Mucosa of descending colon (tissue), 3 donors: ENCODE results near the gene ALG3. TPM values are rescaled to one million over a fixed set of nuclear protein-coding genes. Genes with fewer than 3 reads are reported as not detected.
A peak's percentile ranks its signal among the peaks of the same experiment; 100 is the strongest.

Experiments
- ATAC-seq: fragments of 200-7000 bp; cut with Tn5 transposase; one replicate; pipeline ENCODE4 v1.9.1; 2020; ENCODE audit warnings: mild to moderate bottlenecking, moderate library complexity
- DNase-seq, 3 donors: peaks; one replicate each; pipeline ENCODE4 v3.0.0-alpha.2; 2020
- H3K36me3 ChIP-seq: fragments of 200-600 bp; one replicate; pipeline ENCODE4 v1.8.0; 2021; ENCODE audit warnings: low read depth, mild to moderate bottlenecking
- H3K4me1 ChIP-seq: fragments of 200-600 bp; one replicate; pipeline ENCODE4 v1.8.0; 2021; ENCODE audit warnings: low read depth, mild to moderate bottlenecking
- H3K4me3 ChIP-seq: fragments of 200-600 bp; one replicate; pipeline ENCODE4 v1.8.0; 2021; ENCODE audit warnings: mild to moderate bottlenecking
- H3K9me3 ChIP-seq: fragments of 200-600 bp; one replicate; pipeline ENCODE4 v1.8.0; 2021; ENCODE audit warnings: mild to moderate bottlenecking
- intact Hi-C, 2 donors: fragments of 100-400 bp; cut with DNase I in 1 of 2; cut with micrococcal nuclease in 1 of 2; formaldehyde crosslinking; loops; one replicate each; pipeline versions ENCODE4 v1.11.0 to v1.11.1; 2022; cut with DNase I, micrococcal nuclease
- total RNA-seq, 3 donors: library from RNA; stranded (reverse); fragmentation: NEBNext Ultra II Directional in 2 of 3; extraction: Animal tissue kit (Norgen Biotek cat#: 25700) in 2 of 3; gene quantifications; one replicate each; pipeline versions ENCODE4 v1.2.1 to v1.2.4, GENCODE V29; 2021 to 2023
- TF ChIP-seq, protein P1 (sequence below): fragments of 200-600 bp; IDR thresholded peaks from one replicate; pipeline ENCODE4 v1.8.0; 2022; ENCODE audit warnings: antibody characterized with exemption, mild to moderate bottlenecking
- donor health status: DM: no; HTN: no; CAD: no; lungs with moderate emphysema.
- donor health status: DM: no; HTN: no; CAD: no.
- donor health status: DM: no; HTN: yes; CAD: no.

The ALG3 gene
- total RNA-seq, 3 donors from 2014 or later, result 30.8 to 39.9 (median 34.5) TPM

DNA sequence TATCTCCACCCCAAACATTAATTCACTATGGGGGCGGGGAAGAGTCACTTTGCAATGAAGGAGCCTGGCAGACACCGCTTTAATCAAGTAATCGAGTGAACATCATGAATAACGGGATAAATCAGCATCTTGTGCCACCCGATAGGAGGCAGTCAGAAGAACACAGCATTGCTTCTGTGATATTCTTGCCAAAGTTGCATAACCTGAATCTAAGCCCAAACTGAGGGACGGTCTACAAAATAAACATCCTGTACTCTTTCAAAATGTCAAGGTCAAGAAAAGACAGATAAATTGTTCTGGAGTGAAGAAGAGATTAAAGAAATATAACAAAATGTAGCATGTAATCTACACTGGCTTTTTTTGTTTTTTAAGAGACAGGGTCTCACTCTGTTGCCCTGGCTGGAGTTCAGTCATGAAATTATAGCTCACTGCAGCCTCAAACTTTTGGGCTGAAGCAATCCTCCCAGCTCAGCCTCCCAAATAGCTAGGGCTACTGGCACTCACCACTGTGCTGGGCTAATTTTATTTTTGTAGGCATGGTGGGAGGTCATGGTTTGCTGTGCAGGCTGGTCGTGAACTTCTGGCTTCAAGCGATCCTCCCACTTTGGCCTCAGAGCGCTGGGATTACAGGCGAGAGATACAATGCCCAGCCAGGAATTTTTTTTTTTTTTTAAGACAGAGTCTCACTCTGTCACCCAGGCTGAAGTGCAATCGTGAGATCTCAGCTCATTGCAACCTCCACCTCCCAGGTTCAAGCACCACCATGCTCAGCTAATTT lies 39.4 kb downstream of the ALG3 start:
- TF ChIP-seq, protein P1, sequence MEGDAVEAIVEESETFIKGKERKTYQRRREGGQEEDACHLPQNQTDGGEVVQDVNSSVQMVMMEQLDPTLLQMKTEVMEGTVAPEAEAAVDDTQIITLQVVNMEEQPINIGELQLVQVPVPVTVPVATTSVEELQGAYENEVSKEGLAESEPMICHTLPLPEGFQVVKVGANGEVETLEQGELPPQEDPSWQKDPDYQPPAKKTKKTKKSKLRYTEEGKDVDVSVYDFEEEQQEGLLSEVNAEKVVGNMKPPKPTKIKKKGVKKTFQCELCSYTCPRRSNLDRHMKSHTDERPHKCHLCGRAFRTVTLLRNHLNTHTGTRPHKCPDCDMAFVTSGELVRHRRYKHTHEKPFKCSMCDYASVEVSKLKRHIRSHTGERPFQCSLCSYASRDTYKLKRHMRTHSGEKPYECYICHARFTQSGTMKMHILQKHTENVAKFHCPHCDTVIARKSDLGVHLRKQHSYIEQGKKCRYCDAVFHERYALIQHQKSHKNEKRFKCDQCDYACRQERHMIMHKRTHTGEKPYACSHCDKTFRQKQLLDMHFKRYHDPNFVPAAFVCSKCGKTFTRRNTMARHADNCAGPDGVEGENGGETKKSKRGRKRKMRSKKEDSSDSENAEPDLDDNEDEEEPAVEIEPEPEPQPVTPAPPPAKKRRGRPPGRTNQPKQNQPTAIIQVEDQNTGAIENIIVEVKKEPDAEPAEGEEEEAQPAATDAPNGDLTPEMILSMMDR, result no peak
- ATAC-seq (no peak), DNase-seq (no peak)
- Histone ChIP-seq H3K9me3 (no peaks in the 10 kb centered on the region), H3K4me1 (no peaks in the 10 kb centered on the region), H3K4me3 (no peak overlapping the region), H3K36me3 (no peaks in the 10 kb centered on the region)
- intact Hi-C loops, result no loop called here

- H3K36me3 ChIP-seq, result no peaks in the 10 kb centered on the region
- DNase-seq (no peak), ATAC-seq (no peak)
- no peak overlapping the region for H3K4me3 ChIP-seq
- H3K4me1 ChIP-seq, result no peaks in the 10 kb centered on the region
- intact Hi-C loops, result no loop called here
- TF ChIP-seq, protein P1, result no peak
- no peaks in the 10 kb centered on the region for H3K9me3 ChIP-seq
Observed at GRCh38 chr3:184203526-184203925, 45.2 kb downstream of the ALG3 start.

GRCh38 chr3:184200825-184201224 lies 47.9 kb downstream of the ALG3 start:
- TF ChIP-seq, protein P1, result no peak
- Histone ChIP-seq H3K9me3 (no peaks in the 10 kb centered on the region), H3K4me3 (no peak overlapping the region), H3K4me1 (no peaks in the 10 kb centered on the region), H3K36me3 (no peaks in the 10 kb centered on the region)
- intact Hi-C loops, result no loop called here
- no peak for ATAC-seq
- DNase-seq, result no peak

- H3K9me3 ChIP-seq, result no peaks in the 10 kb centered on the region
- ATAC-seq (no peak), DNase-seq (no peak)
- H3K36me3 ChIP-seq, result no peaks in the 10 kb centered on the region
- no peaks in the 10 kb centered on the region for H3K4me1 ChIP-seq
- H3K4me3 ChIP-seq, result no peak overlapping the region
- intact Hi-C loops, result no loop called here
- TF ChIP-seq, protein P1, result no peak
Observed at GRCh38 chr3:184198509-184198908, 50.3 kb downstream of the ALG3 start.

DNA sequence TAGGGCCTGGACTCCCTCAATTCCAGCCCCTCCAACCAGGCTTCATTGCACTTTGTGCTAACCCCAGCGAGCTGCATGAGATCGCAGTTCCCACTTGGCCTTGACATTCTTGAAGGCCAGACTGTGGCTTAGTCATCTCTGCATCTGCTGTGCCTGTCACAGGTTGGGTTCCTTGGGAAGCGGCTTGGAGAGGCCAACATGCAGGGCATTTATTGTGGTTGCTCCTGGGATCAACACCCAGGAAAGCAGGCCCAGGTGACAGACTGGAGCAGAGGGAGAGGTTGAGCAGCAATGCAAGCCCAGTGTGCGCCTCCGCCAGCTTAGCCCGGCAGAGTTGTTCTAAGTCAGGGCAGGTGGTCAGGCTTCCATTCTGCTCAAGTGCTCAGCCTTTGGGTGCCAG lies 52.2 kb downstream of the ALG3 start:
- H3K9me3 ChIP-seq, result no peaks in the 10 kb centered on the region
- ATAC-seq, result peak; percentile 7
- H3K4me1 ChIP-seq, result no peaks in the 10 kb centered on the region
- H3K36me3 ChIP-seq, result no peaks in the 10 kb centered on the region
- H3K4me3 ChIP-seq, result no peak overlapping the region
- DNase-seq, result no peak
- intact Hi-C loops, result no loop called here
- TF ChIP-seq, protein P1, result no peak
